A549 (cell line): ENCODE measurements around the gene CEMIP2. TPM values are rescaled to one million over a fixed set of nuclear protein-coding genes. Genes with fewer than 3 reads are reported as not detected.
A peak's percentile ranks its signal among the peaks of the same experiment; 100 is the strongest.

ENCODE experiments used
- ATAC-seq, 2 experiments: fragments of 200-7000 bp in 1 of 2; fragments of >200 bp in 1 of 2; cut with Nextera tagmentation in 1 of 2; cut with Tn5 transposase in 1 of 2; 3 replicates each; pipeline versions ENCODE4 v1.8.0 to v1.9.1; 2018 to 2020; ENCODE audit warnings: mild to moderate bottlenecking in 1 of 2, moderate library complexity in 1 of 2
- CTCF ChIA-PET: fragments of 300-600 bp; sonication (Branson Sonifier 250); formaldehyde crosslinking; extraction: SDS; loops from one replicate; lab custom pipeline; 2021; ENCODE audit warnings: antibody characterized with exemption, inconsistent platforms; lab: Yijun Ruan, JAX
- POLR2A ChIA-PET: fragments of 350-600 bp; formaldehyde crosslinking; extraction: SDS; loops from one replicate; lab custom pipeline; 2021; ENCODE audit warnings: antibody characterized with exemption, inconsistent platforms; lab: Yijun Ruan, JAX
- DNase-seq, 2 experiments: peaks; one replicate each; pipeline versions ENCODE4 v3.0.0 to v3.0.0-alpha.2; 2011 to 2016; ENCODE audit warnings: low read depth in 1 of 2, low spot score in 1 of 2
- FAIRE-seq: peaks from 2 replicates; lab custom pipeline; 2011; peaks lifted over from hg19 to GRCh38; lab: Jason Lieb, UNC
- H3K27ac ChIP-seq, 2 experiments: fragments of >200 bp; sonication (Bioruptor Twin); formaldehyde crosslinking; 3 replicates each; pipeline ENCODE4 v1.5.1; 2016 to 2017
- H3K4me1 ChIP-seq: fragments of >200 bp; sonication (Bioruptor Twin); formaldehyde crosslinking; 3 replicates; pipeline ENCODE4 v1.6.1; 2016
- H3K4me2 ChIP-seq: fragments of >200 bp; sonication (Bioruptor Twin); formaldehyde crosslinking; 3 replicates; pipeline ENCODE4 v1.6.1; 2016
- H3K4me3 ChIP-seq: fragments of >200 bp; sonication (Bioruptor Twin); formaldehyde crosslinking; 3 replicates; pipeline ENCODE4 v1.5.1; 2016
- H3K9me3 ChIP-seq: fragments of >200 bp; sonication (Bioruptor Twin); formaldehyde crosslinking; 3 replicates; pipeline ENCODE4 v1.6.1; 2016
- E2F6 ChIP-seq: IDR thresholded peaks from 2 replicates; pipeline ENCODE4 v1.6.1; 2012; ENCODE audit warnings: low read depth, borderline replicate concordance
- FOSL2 ChIP-seq, 2 experiments: fragments of 450-650 bp in 1 of 2; fragments of >200 bp in 1 of 2; sonication (Bioruptor Twin) in 1 of 2; formaldehyde crosslinking; IDR thresholded peaks; 2 replicates each; pipeline versions ENCODE4 v1.5.0 to v1.6.1; 2016 to 2020; ENCODE audit warnings: mild to moderate bottlenecking in 1 of 2, moderate library complexity in 1 of 2
- HDAC2 ChIP-seq: fragments of 200-600 bp; sonication (generic); IDR thresholded peaks from 2 replicates; pipeline ENCODE4 v1.6.1; 2016
- HES2 ChIP-seq: fragments of >200 bp; sonication (Bioruptor Twin); formaldehyde crosslinking; IDR thresholded peaks from 2 replicates; pipeline ENCODE4 v1.6.1; 2016
- HEYL ChIP-seq: fragments of 250-450 bp; sonication (Bioruptor Pico); IDR thresholded peaks from 2 replicates; pipeline ENCODE4 v1.8.0; 2021; ENCODE audit warnings: mild to moderate bottlenecking, moderate library complexity
- HMGXB4 ChIP-seq: fragments of 250-450 bp; sonication (Bioruptor Pico); IDR thresholded peaks from 2 replicates; pipeline ENCODE4 v1.5.0; 2021; ENCODE audit warnings: mild to moderate bottlenecking, moderate library complexity, borderline replicate concordance
- JUNB ChIP-seq: fragments of >200 bp; sonication (Bioruptor Twin); formaldehyde crosslinking; IDR thresholded peaks from 2 replicates; pipeline ENCODE4 v1.6.1; 2016
- MAFK ChIP-seq: fragments of 450-650 bp; IDR thresholded peaks from 2 replicates; pipeline ENCODE4 v1.6.1; 2014; ENCODE audit not compliant: partially characterized antibody
- PBX3 ChIP-seq: IDR thresholded peaks from 2 replicates; pipeline ENCODE4 v1.6.1; 2012
- POLR2A ChIP-seq: IDR thresholded peaks from 2 replicates; pipeline ENCODE4 v1.6.1; 2012; ENCODE audit warnings: mild to moderate bottlenecking, low read length
- POLR2AphosphoS2 ChIP-seq: conservative IDR thresholded peaks from 2 replicates; pipeline ENCODE4 v1.6.1; 2012; ENCODE audit warnings: low read length, improper control_type of control experiment, inconsistent platforms
- REST ChIP-seq: fragments of 200-600 bp; sonication (generic); IDR thresholded peaks from 2 replicates; pipeline ENCODE4 v1.6.1; 2016; ENCODE audit warnings: antibody characterized with exemption, mild to moderate bottlenecking, moderate library complexity
- SMC3 ChIP-seq: fragments of >200 bp; sonication (Bioruptor Twin); formaldehyde crosslinking; IDR thresholded peaks from 3 replicates; pipeline ENCODE4 v1.6.1; 2018; ENCODE audit warnings: inconsistent platforms
- ZC3H11A ChIP-seq: fragments of 450-650 bp; IDR thresholded peaks from 2 replicates; pipeline ENCODE4 v1.6.1; 2014; ENCODE audit warnings: antibody characterized with exemption, mild to moderate bottlenecking
- WGBS: methylation state at CpG from one replicate; pipeline ENCODE4 v1.1.6; 2017; ENCODE audit errors: missing lambda C conversion rate; 5-methylcytosine and 5-hydroxymethylcytosine counted together
- polyA plus RNA-seq, 4 experiments: library from polyadenylated mRNA; depleted of rRNA in 3 of 4; stranded (reverse); fragments of >200 nt; fragmentation: RNase III in 1 of 4; extraction: RNeasy Plus Mini Kit Qiagen cat#74134 plus additional on column Dnase treatment in 1 of 4; gene quantifications; 2 replicates in 3 of 4; 3 replicates in 1 of 4; pipeline ENCODE4 v1.2.3, GENCODE V29; 2011 to 2017
- TF ChIP-seq, protein P1 (sequence below): IDR thresholded peaks from 2 replicates; pipeline ENCODE4 v1.6.1; 2012

The CEMIP2 gene
- polyA plus RNA-seq, 2 of the 4 experiments (the other 2 are of a cell fraction), result 146 to 161 TPM

DNA sequence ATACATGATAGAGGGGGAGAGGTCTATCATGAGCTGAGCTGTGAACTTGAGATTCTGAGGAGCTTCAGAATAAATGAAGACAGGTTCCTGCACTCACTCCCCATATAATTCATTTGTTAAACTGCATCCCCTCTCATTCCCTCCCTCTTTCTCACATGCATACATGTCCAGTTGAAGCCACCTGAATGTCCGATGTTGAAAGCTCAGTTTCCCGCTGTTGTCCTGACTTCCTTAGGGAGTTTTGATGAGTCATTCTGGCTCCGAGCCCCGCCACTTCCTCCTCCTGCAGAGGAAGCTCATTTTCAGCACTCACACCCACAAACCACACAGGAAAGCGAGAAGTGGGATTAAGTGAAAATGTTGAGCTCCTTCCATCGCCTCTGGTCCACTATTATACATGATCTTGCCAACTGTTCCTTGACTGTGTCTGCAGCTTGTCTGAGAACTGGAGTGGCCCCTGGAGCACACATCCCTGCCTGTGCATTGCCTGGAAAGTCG is 121.2 kb downstream of the CEMIP2 start:
- ChIA-PET CTCF (interaction anchor here (1.0 to 2.8 kb wide), 7 partner anchors 8 to 160 kb away, joined by 3 to 11 read pairs (median 5); no protein-coding TSS in a partner anchor), POLR2A (no interaction called here)
- FAIRE-seq, result no peak
- no peak overlapping the region for H3K4me3 ChIP-seq
- H3K4me2 ChIP-seq, result peak overlapping the region; percentile 57
- peaks cover 23% of the 10 kb centered on the region for H3K4me1 ChIP-seq
- TF ChIP-seq, protein P1, sequence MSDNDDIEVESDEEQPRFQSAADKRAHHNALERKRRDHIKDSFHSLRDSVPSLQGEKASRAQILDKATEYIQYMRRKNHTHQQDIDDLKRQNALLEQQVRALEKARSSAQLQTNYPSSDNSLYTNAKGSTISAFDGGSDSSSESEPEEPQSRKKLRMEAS, result peak; percentile 58; the same call in 1 of the 2 replicates
- no peak for TF ChIP-seq ZC3H11A
- TF ChIP-seq JUNB, result no peak
- TF ChIP-seq MAFK, result peak; percentile 77
- TF ChIP-seq E2F6, result peak; percentile 55; the same call in 1 of the 2 replicates
- TF ChIP-seq FOSL2 (IDR thresholded peaks at IDR 0.05), result no peak
- TF ChIP-seq FOSL2 (CRISPR knock-in tag; IDR thresholded peaks at IDR 0.05), result peak; percentile 70
- DNase-seq, result peak in 1 of 2 experiments; percentile 45
- ATAC-seq, result peak; percentile 21 to 41; a peak in 2 of 6 replicates
- H3K27ac ChIP-seq, result peak overlapping the region; percentile 45 to 72
- no peaks in the 10 kb centered on the region for H3K9me3 ChIP-seq
- 51% methylated on average over 7 of the region's 7 CpGs for WGBS

GRCh38 chr9:71646131-71646530 is 122.2 kb downstream of the CEMIP2 start:
- DNase-seq (no peak), FAIRE-seq (no peak), ATAC-seq (no peak)
- Histone ChIP-seq H3K4me1 (peaks cover 23% of the 10 kb centered on the region), H3K4me2 (no peak overlapping the region; the same call in 2 of the 3 replicates), H3K4me3 (no peak overlapping the region), H3K27ac (peak overlapping the region; percentile 45 to 72; a peak in 3 of 6 replicates), H3K9me3 (no peaks in the 10 kb centered on the region)
- TF ChIP-seq HDAC2 (no peak), HES2 (no peak), REST (no peak), POLR2A (no peak), HEYL (no peak), POLR2AphosphoS2 (no peak), HMGXB4 (CRISPR knock-in tag) (no peak), SMC3 (no peak), PBX3 (no peak), MAFK (no peak)
- CTCF ChIA-PET, result interaction anchor here (0.8 to 2.8 kb wide), 4 partner anchors 9 to 123 kb away, joined by 4 to 11 read pairs (median 6); no protein-coding TSS in a partner anchor
- WGBS, result 90% methylated on average over 1 of the region's 1 CpG
- POLR2A ChIA-PET, result no interaction called here
